NCI-H146 (cell line): ENCODE results near the gene TSPAN5.

ENCODE experiments used
- DNase-seq: peaks from one replicate; lab custom pipeline; 2025; lab: John Stamatoyannopoulos, UW

TSPAN5 gene

DNA sequence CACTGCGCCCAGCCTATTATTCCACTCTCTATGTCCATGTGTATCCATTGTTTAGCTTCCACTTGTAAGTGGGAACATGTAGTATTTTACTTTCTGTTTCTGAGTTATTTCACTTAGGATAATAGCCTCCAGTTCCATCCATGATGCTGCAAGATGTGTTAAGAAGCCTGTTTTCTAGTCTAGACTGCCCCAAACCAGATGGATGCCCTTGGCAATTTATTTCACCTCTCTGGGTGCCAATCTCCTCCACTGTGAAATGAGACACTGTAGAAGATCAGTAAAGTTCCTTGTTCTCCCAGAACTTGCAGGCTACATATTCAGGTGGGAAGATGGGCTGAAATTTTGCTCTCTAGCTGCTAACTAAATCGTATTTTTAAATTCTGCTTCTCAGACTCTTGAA, 72.8 kb downstream of the TSPAN5 start:
- no peak for DNase-seq

DNA sequence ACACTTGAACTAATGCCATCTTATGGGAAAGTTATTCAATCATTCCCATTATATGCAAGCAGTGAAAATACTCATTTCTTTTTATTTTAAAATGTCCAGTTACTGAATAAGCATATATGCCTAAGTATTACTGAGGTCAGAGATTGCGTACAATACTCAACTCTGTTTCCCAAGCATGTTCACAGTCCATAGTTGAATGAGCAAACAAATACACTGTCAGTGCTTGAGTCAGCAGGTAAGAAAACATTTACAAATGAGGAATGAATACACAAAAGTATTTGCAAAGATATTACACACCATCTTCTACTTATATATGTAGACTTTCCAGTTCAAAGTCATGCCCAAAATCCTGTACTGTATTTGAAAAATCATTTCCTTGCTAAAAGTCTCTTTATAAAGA, 74.1 kb downstream of the TSPAN5 start:
- DNase-seq, result no peak

DNA sequence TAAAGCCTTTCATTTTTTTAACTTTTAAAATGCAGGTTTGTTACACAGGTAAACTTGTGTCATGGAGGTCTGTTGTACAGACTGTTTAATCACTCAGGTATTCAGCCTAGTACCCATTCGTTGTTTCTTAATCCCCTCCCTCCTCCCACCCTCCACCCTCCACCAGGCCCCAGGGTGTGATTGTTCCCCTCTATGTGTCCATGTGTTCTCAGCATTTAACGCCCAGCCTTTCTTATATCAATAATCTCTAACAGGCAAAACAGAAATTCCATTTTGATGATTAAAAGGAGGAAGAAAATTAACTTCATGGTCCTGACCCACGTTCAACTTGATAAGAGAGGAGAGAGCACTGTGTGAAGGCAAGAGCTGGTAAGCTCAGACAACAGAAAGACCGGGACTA, 75.1 kb downstream of the TSPAN5 start:
- DNase-seq, result no peak

DNA sequence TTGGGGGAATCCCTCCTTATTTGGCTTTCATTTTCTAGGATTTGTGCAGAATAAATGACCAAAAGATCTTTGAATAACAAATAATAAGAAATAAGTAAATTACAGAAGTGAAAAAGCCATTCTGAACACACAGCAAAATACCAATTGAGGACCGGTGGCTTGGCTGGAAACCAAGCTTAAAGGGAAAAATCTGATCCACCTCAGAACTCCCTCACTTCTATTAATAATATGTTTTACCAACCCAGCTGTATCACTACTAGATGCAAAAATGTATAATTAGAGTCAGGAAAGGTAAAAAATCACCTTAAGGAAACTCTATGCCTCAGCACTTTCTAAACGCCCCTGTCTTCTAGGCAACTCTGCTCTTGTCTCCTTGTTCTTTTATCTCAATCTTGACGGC, 77.3 kb downstream of the TSPAN5 start:
- no peak for DNase-seq

DNA sequence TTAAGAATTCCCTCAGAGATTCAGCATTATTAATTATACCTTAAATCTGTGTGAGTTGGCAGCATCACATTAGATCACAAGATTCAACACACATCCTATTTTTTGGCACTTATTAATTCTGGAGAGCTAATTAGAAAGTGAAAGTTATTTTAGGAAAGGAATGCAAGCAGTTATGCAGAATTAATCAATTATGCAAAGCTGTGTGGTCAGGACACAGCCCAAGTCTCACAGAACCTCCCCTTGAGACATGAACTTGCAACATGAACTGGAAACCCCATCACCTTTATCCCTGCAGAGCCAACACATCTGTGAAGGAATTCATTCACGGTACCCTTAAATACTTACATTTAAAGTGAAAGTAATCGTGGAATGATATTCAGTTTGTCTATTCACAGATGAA, 80.5 kb downstream of the TSPAN5 start:
- no peak for DNase-seq

DNA sequence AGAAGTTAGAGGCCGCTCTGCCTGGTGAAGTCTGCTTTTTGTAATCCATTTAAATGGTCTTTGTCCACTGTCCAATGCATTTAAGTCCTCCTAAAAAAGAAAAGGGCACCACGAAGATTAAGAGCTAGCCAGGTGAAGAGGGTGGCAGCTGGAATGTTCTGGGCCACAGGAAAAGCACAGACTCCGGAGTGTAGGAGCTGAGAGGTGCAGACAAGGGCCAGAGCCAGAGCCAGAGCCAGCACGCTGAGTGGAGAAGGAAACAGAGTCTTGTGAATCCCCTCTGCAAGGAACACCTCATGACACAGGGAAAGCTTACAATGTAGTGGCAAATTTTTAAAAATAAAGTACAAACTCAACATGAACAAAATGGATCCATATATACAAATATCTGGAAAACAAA, 83.6 kb downstream of the TSPAN5 start:
- DNase-seq, result no peak

DNA sequence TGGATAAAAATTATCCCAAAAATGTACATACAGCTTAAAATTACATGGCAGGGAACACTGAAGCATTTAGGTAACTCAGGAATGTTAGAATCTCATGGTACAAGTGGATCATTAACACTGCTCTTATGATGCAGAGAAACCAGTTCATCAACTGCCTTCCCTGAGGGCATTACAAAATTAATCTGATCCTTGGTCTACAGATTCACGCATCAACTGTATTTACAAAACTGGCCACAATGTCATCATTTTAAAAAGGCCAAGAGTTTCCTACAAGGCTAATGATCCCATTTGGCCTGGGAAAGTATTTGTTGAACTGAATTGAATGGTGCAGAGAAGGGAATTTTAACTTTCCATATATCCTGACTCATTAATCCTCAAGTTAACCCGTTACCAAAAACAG, 84.6 kb downstream of the TSPAN5 start:
- DNase-seq, result no peak

DNA sequence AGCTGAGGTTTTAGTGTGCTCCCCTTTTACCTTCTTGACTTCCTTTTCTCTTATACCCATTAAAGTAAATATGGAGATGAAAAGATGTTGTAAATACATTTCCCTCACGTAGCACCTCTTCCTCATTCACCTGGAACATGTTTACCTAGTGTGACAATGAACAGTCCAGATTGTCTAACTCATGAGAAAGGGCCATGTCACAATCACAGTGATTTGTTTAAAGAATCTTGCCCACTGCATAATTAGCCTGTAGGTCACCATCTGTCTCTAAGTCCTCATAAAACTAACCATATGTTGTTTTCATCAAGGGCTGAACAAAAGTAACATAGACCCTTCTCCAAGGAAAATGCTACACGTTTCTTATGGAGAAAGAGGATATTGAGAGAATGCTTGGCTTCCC, 85.7 kb downstream of the TSPAN5 start:
- no peak for DNase-seq

DNA sequence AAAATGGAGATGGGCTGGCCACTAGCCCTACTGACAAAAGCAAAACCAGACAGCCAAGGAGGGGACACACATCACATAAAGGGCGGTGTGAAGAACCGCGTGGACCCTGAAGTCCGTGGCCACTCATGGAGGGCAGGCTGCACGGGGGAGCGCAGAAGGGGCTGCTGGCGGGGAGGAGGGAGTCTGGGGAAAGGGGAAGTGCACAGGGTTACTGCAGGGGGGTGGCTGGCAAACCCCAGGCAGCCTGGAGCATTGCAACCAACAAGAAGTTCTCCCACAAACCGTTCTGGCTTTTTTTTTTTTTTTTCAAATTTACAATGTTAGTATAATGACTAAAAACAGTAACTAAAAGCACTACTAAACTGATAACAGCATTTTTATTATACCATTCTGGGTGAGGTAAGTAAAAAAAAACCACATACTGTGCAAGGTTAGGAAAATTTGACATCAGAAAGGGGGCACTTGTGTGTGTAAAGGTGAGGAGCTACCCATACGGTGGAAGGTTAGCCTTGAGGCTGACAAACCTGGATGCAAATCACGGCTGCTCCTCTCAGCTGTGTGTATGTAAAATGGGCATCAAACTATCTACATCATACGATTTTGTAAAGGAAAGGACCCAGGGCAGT, 87.1 kb downstream of the TSPAN5 start:
- DNase-seq, result no peak

DNA sequence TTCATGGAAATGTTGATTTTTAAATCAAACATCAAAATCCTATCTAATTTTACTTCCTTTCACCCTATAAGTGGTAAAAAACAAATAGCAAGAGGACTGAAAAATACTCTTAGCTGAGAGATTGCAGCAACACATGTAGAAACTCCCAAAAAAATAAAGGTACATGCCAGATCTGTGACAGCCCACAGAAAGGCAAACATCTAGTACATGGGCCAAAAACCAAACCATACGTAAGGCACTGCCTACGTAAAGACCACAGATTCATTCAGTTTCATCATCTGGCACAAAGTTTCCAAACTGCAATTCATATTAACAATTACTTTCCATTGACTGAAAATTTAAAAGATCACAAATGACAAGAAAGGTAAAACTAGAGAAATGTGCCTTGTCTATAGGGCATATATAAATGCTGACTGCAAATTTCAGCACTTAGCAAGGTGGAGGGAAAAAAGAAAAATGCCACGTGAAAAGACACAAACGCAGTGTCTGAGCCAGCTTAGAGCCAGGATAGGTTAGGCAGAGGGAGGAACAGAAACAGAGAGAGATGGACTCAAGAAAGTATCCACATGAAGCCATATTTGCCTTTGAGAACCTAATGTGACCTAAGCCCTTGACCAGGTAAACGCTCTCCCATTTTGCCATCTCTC, 88.1 kb downstream of the TSPAN5 start:
- no peak for DNase-seq

DNA sequence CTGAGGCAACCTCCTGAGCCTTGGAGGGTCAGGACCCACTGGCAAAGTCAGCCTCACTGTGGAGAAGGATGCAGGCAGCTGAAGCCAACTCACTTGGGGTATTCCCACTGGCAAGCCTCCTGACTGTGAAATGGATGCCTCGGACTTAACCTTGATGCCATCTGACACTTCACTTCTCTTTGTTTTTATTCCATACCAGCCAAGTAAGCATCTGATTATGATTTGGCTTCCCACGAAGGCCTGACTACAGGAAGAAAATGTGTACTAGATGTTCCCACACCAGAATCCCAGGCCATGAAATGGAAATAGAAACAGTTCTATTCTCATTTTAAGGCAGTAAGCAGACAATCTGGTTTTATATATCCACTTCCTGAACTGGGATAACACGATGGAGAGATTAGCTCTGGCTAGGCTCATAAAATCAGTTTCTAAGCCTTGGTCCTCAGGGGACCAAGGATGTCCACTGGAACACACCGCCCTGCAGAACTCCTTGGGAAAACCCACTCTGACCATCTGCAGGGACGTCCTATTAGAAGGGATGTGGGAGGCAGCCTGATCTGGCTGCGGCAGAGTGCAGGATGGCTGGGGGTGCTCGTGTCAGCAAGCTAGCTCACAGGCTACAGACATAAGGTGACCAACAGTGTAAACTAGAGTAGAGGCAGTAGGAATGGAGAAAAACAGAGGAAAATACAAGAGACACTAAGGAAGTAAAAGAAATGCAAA, 89.3 kb downstream of the TSPAN5 start:
- no peak for DNase-seq

DNA sequence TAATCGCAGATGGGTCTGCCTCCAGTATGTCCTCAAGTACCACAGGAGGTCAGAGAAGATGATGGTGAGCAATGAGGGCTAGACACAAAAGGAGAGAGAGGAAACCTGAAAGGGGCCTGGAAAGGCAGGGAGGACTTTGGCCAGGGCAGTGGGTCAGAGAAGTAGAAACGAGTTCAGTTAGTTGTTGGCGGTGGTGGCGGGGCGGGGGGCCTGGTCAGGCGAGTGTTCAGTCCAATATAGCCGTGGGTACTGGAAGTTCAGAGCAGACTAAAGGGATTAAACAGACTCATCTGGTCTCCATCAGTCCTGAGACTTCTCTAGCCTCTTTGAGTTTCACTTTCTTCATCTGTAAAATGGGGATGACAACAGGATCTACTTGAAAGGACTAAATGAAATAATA, 90.8 kb downstream of the TSPAN5 start:
- DNase-seq, result no peak

DNA sequence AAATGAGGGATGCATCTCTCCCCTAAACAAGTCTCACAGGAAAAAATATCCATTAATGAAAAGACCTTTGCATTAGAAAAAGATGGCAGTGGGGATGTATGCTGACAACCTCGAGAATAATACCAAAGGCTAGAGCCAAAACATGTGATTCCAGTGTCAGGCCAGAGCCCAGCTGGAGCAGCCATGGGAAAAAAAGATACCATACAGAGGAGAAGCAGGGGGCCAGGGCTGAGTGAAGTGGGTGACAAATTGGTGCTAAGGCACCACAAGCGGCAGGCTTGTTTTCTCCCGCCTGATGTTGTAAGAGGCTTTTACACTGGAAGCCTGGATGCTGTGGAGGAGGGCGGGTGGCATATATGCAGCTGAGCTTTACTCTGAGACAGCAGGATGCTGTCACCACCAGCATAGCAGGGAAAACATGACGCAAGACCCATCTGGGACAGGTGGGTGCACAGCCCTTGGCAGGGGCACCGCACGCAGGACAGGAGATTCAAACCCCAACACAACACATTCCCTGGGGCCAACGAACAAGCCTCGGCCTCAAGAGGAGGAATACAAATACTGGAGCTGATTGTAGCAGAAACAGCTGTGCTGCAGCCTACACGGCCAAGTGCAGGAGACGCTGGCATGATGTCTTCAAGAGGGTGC, 91.9 kb downstream of the TSPAN5 start:
- DNase-seq, result no peak

DNA sequence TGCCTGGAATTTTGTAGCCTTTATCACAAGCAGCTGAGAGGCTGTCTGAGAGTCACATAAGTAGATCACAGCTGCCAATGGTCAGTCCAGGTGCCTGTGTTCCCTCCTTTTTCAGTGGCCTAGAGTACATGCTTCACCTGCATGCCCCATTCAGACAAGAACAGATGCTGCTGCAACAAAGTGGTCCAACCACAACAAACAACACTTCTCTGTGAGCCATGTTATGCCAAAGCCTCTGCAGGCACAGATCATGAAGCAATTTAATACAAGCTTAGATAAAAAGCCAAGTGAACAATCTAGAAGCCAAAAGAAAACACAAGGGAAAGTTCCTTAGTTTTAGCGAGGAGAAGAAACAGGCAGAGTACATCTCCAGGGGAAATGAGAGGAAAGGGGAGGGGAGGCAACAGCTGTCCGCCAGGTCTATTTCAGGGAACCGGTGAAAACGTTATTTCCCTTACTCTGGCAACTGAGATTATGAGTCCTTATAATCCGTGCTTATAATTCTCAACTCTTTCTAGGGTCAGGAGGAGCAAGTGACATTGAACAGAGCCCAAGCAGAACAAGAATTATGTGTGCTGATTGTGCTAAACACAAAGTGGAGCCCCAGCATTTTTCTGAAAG, 92.6 kb downstream of the TSPAN5 start:
- no peak for DNase-seq

DNA sequence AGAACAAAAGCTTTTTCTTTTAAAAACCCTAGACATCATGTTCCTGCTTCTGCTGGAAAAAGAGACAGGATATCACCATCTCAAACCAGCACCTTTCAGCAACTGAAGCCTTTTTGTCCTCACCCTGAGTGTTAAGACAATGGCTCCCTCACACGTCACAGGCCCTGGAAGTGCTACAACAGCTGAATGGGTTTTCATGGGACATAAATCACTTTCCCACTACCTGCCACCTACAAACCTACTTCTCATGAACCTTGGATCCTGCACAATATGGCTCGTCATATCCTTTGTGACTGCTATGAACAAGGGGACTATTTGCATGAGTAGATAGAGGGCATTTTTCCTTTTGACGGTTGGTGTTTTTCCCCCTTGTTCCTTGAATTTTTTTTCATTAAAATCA, 93.6 kb downstream of the TSPAN5 start:
- DNase-seq, result no peak

DNA sequence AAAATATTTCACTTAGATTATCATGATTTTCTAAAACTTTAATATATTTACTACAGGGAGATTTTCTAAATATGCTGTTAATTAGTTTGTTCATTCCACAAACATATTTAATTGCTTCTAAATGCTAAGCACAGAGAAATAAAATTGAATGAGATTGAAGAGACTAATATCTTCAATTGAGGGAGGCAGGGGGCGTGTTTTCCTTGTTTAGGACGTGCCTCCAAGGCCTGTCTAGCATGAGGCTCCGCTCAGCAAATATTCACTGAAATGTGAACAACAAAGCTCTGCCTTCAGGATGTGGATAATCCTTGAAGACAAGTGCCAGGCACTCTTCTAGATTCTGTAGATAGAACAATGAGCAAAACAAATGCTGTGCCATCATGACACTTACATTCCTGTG, 98.1 kb downstream of the TSPAN5 start:
- no peak for DNase-seq

DNA sequence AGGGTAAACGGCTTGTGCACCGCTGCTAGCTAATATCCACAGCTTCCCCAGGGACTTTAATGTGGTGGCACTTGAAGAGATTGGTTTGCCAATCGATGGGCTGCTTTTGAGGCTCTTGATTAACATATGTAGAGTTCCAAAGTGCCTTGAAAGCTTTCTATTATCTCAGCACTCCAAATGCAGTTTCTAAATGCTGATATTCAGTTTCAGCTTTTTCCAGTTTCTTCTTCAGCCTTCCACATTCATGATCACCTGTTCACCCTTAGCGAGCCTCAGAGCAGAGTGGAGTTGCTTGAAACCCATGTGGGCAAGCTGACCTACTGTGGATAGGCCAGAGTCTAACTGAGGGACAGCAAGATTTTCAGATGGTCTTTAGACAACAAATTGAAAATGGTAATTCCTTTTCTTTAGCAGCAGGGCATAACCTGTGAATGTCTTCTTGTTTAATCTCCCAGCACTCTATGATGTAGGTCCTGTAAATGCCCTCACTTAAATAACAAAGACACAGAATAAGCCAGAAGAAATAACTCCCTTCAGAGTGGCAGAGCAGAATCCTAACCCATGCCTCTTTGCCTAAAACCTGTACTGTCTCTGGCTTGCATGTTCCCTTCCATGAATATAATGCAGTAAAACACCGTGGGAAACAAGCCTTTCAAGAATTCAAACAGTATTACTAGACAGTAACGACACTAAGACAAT, 99.8 kb downstream of the TSPAN5 start:
- no peak for DNase-seq

DNA sequence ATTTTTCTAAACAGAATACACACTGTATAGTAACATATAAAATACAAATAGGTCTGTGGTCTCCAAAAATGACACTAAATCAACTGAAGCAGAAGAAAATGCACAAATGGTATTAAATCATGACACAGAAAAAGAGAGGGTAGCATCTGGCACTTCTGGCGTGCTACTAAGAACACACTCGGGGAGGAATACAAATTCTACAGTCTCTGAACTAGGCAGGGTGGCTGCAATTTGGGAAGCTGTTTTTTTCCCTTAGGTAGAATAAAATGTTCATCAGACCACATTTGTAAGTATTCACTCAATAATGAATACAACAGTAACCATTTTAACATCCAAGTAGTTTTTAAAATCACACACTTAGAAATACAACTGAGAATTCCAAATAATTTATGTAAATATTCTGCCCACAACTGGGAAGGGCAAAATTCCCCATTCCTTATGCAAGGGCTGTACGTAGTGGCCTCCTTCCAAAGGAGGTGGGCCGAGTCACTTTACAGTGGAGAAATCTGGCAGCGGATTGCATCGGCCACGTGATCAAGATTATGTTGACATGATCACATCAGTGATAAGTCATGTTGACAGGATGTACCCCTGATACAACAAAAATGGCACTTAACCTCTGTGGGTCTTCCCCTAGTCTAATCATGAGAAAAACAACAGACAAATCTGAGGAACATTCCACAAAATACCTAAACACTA, 101.1 kb downstream of the TSPAN5 start:
- no peak for DNase-seq

DNA sequence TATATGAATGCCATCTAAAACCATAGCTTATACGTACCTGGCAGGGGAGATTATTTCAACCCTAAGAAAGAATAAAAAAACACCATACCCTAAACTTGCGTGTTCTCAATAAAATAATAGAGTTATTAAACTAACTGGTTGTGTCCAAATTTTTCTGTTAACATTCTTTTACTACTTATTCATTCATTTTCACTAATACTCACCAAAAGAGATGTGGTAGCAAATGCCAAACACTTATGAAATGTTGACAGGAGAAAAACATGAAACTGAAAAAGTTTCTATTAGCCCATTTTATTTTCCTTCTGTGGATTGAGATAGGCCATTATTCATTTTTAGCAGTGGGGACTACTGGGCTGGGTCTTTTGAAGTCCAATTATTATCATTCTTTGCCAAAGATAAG, 102.0 kb downstream of the TSPAN5 start:
- no peak for DNase-seq

DNA sequence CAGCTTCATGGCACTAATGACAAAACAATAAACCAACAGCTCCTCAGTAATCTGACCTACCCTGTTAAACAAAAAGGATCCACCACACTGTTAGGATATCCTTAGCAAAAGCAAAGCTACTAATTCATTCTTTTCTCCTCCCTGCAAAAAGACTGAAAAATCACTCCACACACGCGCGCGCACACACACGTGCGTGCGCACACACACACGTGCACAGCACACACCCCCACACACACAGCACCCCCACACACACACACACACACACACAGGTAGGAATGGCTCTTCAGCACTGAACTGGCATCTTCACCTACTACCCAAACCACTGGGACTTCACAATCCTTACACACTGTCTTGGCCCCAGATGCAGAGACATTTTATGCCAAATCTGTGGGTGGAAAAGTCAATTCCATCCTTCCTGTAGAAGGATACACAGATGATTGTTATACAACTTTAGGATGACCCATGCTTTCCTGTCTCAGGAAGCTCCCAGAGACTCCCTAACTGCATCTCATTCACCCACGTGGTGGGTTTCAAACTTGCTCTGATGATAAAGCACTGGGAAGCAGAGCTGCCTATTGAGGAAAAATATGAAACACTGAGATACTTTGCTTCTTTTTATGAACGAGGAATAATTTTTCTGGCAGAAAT, 102.5 kb downstream of the TSPAN5 start:
- DNase-seq, result no peak
